GM23338 (cell line): ENCODE measurements around the gene SOX15. TPM values are rescaled to one million over a fixed set of nuclear protein-coding genes. Genes with fewer than 3 reads are reported as not detected.

ENCODE experiments used
- ATAC-seq: fragments of 200-7000 bp; cut with Tn5 transposase; 3 replicates; pipeline ENCODE4 v1.9.1; 2020
- DNase-seq: peaks from one replicate; pipeline ENCODE4 v3.0.0-alpha.2; 2015; ENCODE audit warnings: low spot score
- H2AFZ ChIP-seq: fragments of 200-600 bp; sonication (generic); 2 replicates; pipeline ENCODE4 v1.8.0; 2016; ENCODE audit warnings: antibody characterized with exemption, mild to moderate bottlenecking, moderate library complexity
- H3F3A ChIP-seq: fragments of 200-600 bp; sonication (generic); replicated peaks from 2 replicates; pipeline ENCODE4 v1.8.0; 2017; ENCODE audit warnings: antibody characterized with exemption, mixed run types, low read depth
- H3K27ac ChIP-seq: fragments of 200-600 bp; sonication (generic); 2 replicates; pipeline ENCODE4 v1.6.1; 2016; ENCODE audit warnings: low read depth
- H3K27me3 ChIP-seq: fragments of 200-600 bp; sonication (generic); 2 replicates; pipeline ENCODE4 v1.8.0; 2016; ENCODE audit warnings: mild to moderate bottlenecking, mixed run types, moderate library complexity; ENCODE audit not compliant: insufficient read depth
- H3K36me3 ChIP-seq: fragments of 200-600 bp; sonication (generic); 2 replicates; pipeline ENCODE4 v1.8.0; 2016; ENCODE audit warnings: mild to moderate bottlenecking; ENCODE audit not compliant: insufficient read depth
- H3K4me1 ChIP-seq: fragments of 200-600 bp; sonication (generic); 2 replicates; pipeline ENCODE4 v1.8.0; 2016; ENCODE audit warnings: mild to moderate bottlenecking, moderate library complexity; ENCODE audit not compliant: insufficient read depth
- H3K4me2 ChIP-seq: fragments of 200-600 bp; sonication (generic); 2 replicates; pipeline ENCODE4 v1.7.1; 2017; ENCODE audit warnings: mixed run types
- H3K4me3 ChIP-seq: fragments of 200-600 bp; sonication (generic); 2 replicates; pipeline ENCODE4 v1.6.1; 2016; ENCODE audit warnings: mixed run types
- H3K79me2 ChIP-seq: fragments of 200-600 bp; sonication (generic); replicated peaks from 2 replicates; pipeline ENCODE4 v1.8.0; 2017; ENCODE audit warnings: mild to moderate bottlenecking; ENCODE audit not compliant: insufficient read depth
- H3K9me2 ChIP-seq: fragments of 200-600 bp; sonication (generic); 2 replicates; pipeline ENCODE4 v1.8.0; 2017; ENCODE audit not compliant: insufficient read depth
- H4K20me1 ChIP-seq: fragments of 200-600 bp; sonication (generic); replicated peaks from 2 replicates; pipeline ENCODE4 v1.8.0; 2017; ENCODE audit warnings: mild to moderate bottlenecking; ENCODE audit not compliant: insufficient read depth
- H3K27ac Mint-ChIP-seq: 2 replicates; pipeline ENCODE4 v1.8.0; 2020; ENCODE audit warnings: inconsistent platforms, mild to moderate bottlenecking, moderate library complexity, mixed read lengths
- H3K27me3 Mint-ChIP-seq: 3 replicates; pipeline ENCODE4 v1.8.0; 2022; ENCODE audit warnings: low read depth, mild to moderate bottlenecking, moderate library complexity, mixed read lengths, inconsistent platforms; ENCODE audit not compliant: insufficient read depth, poor library complexity
- H3K36me3 Mint-ChIP-seq: 3 replicates; pipeline ENCODE4 v1.8.0; 2021; ENCODE audit warnings: low read depth, mild to moderate bottlenecking, inconsistent platforms, moderate library complexity, mixed read lengths
- H3K4me1 Mint-ChIP-seq: 3 replicates; pipeline ENCODE4 v1.8.0; 2020; ENCODE audit warnings: mild to moderate bottlenecking, inconsistent platforms, mixed read lengths
- H3K4me3 Mint-ChIP-seq: 3 replicates; pipeline ENCODE4 v1.8.0; 2021; ENCODE audit warnings: moderate library complexity, mild to moderate bottlenecking, inconsistent platforms, mixed read lengths
- H3K9me3 Mint-ChIP-seq: 3 replicates; pipeline ENCODE4 v1.8.0; 2020; ENCODE audit warnings: moderate library complexity, mild to moderate bottlenecking, inconsistent platforms, mixed read lengths
- EZH2 ChIP-seq: fragments of 200-600 bp; sonication (generic); IDR thresholded peaks from one replicate; pipeline ENCODE4 v1.8.0; 2017; ENCODE audit warnings: antibody characterized with exemption, mild to moderate bottlenecking, low read depth; ENCODE audit not compliant: unreplicated experiment
- POLR2AphosphoS5 ChIP-seq: IDR thresholded peaks from 2 replicates; pipeline ENCODE4 v1.6.1; 2016; ENCODE audit warnings: antibody characterized with exemption, low read depth
- ZNF114 ChIP-seq: fragments of 250-450 bp; sonication (Bioruptor Pico); IDR thresholded peaks from 2 replicates; pipeline ENCODE4 v1.5.0; 2020; ENCODE audit warnings: mild to moderate bottlenecking, moderate library complexity
- polyA plus RNA-seq: library from polyadenylated mRNA; unstranded; fragments of >200 nt; fragmentation: Nextera tagmentation; extraction: Ambion mirVana; gene quantifications from 2 replicates; pipeline ENCODE4 v1.2.1, GENCODE V29; 2016
- total RNA-seq: library from RNA; depleted of rRNA; stranded (reverse); fragments of >200 nt; shearing (Covaris generic); gene quantifications from 2 replicates; pipeline ENCODE4 v1.2.3, GENCODE V29; 2014
- TF ChIP-seq, protein P1 (sequence below): IDR thresholded peaks from one replicate; pipeline ENCODE4 v1.6.1; 2018; ENCODE audit warnings: antibody characterized with exemption; ENCODE audit not compliant: unreplicated experiment
- TF ChIP-seq, protein P2 (sequence below), 2 experiments: fragments of 200-600 bp in 1 of 2; sonication (generic) in 1 of 2; conservative IDR thresholded peaks; 2 replicates each; pipeline versions ENCODE4 v1.5.1 to v1.6.1; 2016 to 2017; ENCODE audit warnings: antibody characterized with exemption in 2 of 2, low read depth in 2 of 2, mild to moderate bottlenecking in 2 of 2, moderate library complexity in 1 of 2
- TF ChIP-seq, protein P3 (sequence below): fragments of 250-450 bp; sonication (Bioruptor Pico); IDR thresholded peaks from 2 replicates; pipeline ENCODE4 v1.5.0; 2020; ENCODE audit warnings: mild to moderate bottlenecking, moderate library complexity

The SOX15 gene
- total and polyA plus RNA-seq, 2 experiments from 2014 or later: 29.9 to 43.0 TPM

DNA sequence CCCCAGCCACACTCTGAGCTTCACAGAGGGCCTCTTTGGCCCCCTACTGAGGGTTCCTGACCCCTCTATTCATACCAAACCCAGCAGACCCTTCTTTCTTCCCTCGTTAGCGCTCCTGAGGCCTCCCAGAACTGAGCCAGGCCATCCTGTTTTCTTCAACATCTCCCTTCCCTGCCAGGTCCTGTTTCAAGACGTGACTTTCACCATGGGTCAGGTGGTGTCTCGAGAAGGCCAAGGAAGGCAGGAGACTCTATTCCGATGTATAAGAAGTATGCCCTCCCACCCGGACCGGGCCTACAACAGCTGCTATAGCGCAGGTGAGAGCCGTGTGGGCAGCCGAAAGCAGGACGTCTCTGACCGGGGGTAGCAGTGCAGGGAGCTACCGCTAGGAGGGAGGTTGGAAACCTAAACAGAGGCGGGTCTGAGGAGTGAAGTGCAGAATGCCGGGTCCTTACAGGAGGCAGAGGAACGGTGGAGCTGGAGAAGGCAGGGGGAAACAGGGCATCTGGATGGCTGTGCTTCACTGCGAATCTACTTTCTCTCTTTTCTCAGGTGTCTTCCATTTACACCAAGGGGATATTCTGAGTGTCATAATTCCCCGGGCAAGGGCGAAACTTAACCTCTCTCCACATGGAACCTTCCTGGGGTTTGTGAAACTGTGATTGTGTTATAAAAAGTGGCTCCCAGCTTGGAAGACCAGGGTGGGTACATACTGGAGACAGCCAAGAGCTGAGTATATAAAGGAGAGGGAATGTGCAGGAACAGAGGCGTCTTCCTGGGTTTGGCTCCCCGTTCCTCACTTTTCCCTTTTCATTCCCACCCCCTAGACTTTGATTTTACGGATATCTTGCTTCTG lies 29.5 kb downstream of the SOX15 start:
- Histone ChIP-seq H3K4me3 (peak overlapping the region; percentile 96), H3K9me2 (no peaks in the 10 kb centered on the region), H3F3A (peaks cover 33% of the 10 kb centered on the region), H3K27ac (peak overlapping the region; percentile 86), H3K79me2 (peaks cover 34% of the 10 kb centered on the region), H2AFZ (0 out of 2 replicates have a peak overlapping the region, but pooled peaks have one; percentile 43), H3K4me1 (peaks cover 45% of the 10 kb centered on the region), H3K36me3 (peaks cover 10% of the 10 kb centered on the region; the same call in 1 of the 2 replicates), H4K20me1 (peaks cover 6% of the 10 kb centered on the region), H3K27me3 (no peaks in the 10 kb centered on the region), H3K4me2 (peak overlapping the region; percentile 98)
- H3K4me1 Mint-ChIP-seq: peaks cover 52% of the 10 kb centered on the region
- DNase-seq (peak; percentile 94), ATAC-seq (peak; percentile 66)
- peak overlapping the region; percentile 92 for H3K27ac Mint-ChIP-seq
- TF ChIP-seq, protein P1, sequence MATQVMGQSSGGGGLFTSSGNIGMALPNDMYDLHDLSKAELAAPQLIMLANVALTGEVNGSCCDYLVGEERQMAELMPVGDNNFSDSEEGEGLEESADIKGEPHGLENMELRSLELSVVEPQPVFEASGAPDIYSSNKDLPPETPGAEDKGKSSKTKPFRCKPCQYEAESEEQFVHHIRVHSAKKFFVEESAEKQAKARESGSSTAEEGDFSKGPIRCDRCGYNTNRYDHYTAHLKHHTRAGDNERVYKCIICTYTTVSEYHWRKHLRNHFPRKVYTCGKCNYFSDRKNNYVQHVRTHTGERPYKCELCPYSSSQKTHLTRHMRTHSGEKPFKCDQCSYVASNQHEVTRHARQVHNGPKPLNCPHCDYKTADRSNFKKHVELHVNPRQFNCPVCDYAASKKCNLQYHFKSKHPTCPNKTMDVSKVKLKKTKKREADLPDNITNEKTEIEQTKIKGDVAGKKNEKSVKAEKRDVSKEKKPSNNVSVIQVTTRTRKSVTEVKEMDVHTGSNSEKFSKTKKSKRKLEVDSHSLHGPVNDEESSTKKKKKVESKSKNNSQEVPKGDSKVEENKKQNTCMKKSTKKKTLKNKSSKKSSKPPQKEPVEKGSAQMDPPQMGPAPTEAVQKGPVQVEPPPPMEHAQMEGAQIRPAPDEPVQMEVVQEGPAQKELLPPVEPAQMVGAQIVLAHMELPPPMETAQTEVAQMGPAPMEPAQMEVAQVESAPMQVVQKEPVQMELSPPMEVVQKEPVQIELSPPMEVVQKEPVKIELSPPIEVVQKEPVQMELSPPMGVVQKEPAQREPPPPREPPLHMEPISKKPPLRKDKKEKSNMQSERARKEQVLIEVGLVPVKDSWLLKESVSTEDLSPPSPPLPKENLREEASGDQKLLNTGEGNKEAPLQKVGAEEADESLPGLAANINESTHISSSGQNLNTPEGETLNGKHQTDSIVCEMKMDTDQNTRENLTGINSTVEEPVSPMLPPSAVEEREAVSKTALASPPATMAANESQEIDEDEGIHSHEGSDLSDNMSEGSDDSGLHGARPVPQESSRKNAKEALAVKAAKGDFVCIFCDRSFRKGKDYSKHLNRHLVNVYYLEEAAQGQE: no peak
- TF ChIP-seq POLR2AphosphoS5 (0 out of 2 replicates have a peak, but pooled peaks have one; percentile 27), EZH2 (no peak), ZNF114 (CRISPR knock-in tag) (no peak)
- TF ChIP-seq, protein P2, sequence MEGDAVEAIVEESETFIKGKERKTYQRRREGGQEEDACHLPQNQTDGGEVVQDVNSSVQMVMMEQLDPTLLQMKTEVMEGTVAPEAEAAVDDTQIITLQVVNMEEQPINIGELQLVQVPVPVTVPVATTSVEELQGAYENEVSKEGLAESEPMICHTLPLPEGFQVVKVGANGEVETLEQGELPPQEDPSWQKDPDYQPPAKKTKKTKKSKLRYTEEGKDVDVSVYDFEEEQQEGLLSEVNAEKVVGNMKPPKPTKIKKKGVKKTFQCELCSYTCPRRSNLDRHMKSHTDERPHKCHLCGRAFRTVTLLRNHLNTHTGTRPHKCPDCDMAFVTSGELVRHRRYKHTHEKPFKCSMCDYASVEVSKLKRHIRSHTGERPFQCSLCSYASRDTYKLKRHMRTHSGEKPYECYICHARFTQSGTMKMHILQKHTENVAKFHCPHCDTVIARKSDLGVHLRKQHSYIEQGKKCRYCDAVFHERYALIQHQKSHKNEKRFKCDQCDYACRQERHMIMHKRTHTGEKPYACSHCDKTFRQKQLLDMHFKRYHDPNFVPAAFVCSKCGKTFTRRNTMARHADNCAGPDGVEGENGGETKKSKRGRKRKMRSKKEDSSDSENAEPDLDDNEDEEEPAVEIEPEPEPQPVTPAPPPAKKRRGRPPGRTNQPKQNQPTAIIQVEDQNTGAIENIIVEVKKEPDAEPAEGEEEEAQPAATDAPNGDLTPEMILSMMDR (conservative IDR thresholded peaks at IDR 0.05; ENCODE audit: low read depth in 2 of 2): peak; percentile 60 to 64
- TF ChIP-seq, protein P3, sequence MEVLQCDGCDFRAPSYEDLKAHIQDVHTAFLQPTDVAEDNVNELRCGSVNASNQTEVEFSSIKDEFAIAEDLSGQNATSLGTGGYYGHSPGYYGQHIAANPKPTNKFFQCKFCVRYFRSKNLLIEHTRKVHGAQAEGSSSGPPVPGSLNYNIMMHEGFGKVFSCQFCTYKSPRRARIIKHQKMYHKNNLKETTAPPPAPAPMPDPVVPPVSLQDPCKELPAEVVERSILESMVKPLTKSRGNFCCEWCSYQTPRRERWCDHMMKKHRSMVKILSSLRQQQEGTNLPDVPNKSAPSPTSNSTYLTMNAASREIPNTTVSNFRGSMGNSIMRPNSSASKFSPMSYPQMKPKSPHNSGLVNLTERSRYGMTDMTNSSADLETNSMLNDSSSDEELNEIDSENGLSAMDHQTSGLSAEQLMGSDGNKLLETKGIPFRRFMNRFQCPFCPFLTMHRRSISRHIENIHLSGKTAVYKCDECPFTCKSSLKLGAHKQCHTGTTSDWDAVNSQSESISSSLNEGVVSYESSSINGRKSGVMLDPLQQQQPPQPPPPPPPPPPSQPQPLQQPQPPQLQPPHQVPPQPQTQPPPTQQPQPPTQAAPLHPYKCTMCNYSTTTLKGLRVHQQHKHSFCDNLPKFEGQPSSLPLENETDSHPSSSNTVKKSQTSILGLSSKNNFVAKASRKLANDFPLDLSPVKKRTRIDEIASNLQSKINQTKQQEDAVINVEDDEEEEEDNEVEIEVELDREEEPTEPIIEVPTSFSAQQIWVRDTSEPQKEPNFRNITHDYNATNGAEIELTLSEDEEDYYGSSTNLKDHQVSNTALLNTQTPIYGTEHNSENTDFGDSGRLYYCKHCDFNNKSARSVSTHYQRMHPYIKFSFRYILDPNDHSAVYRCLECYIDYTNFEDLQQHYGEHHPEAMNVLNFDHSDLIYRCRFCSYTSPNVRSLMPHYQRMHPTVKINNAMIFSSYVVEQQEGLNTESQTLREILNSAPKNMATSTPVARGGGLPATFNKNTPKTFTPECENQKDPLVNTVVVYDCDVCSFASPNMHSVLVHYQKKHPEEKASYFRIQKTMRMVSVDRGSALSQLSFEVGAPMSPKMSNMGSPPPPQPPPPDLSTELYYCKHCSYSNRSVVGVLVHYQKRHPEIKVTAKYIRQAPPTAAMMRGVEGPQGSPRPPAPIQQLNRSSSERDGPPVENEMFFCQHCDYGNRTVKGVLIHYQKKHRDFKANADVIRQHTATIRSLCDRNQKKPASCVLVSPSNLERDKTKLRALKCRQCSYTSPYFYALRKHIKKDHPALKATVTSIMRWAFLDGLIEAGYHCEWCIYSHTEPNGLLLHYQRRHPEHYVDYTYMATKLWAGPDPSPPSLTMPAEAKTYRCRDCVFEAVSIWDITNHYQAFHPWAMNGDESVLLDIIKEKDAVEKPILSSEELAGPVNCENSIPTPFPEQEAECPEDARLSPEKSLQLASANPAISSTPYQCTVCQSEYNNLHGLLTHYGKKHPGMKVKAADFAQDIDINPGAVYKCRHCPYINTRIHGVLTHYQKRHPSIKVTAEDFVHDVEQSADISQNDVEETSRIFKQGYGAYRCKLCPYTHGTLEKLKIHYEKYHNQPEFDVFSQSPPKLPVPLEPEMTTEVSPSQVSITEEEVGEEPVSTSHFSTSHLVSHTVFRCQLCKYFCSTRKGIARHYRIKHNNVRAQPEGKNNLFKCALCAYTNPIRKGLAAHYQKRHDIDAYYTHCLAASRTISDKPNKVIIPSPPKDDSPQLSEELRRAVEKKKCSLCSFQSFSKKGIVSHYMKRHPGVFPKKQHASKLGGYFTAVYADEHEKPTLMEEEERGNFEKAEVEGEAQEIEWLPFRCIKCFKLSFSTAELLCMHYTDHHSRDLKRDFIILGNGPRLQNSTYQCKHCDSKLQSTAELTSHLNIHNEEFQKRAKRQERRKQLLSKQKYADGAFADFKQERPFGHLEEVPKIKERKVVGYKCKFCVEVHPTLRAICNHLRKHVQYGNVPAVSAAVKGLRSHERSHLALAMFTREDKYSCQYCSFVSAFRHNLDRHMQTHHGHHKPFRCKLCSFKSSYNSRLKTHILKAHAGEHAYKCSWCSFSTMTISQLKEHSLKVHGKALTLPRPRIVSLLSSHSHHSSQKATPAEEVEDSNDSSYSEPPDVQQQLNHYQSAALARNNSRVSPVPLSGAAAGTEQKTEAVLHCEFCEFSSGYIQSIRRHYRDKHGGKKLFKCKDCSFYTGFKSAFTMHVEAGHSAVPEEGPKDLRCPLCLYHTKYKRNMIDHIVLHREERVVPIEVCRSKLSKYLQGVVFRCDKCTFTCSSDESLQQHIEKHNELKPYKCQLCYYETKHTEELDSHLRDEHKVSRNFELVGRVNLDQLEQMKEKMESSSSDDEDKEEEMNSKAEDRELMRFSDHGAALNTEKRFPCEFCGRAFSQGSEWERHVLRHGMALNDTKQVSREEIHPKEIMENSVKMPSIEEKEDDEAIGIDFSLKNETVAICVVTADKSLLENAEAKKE (CRISPR knock-in tag): no peak
- H3K9me3 Mint-ChIP-seq: no peaks in the 10 kb centered on the region
- H3K4me3 Mint-ChIP-seq: peak overlapping the region; percentile 93
- H3K27me3 Mint-ChIP-seq: peaks cover 28% of the 10 kb centered on the region
- H3K36me3 Mint-ChIP-seq: peaks cover 25% of the 10 kb centered on the region
